Stimulated activated CD4-positive, alpha-beta T cell treated with anti-CD3 and anti-CD28 coated beads, Interleukin-4, amount 100 ng/mL, for 1 hour (primary cell): ENCODE measurements around the gene TXN2.
"Not testable (repeated sequence)": the region's sequence is repeated elsewhere in the genome, so short reads cannot be mapped to it uniquely, and the experiment has no call there.

Experiments used
- DNase-seq: peaks from one replicate; pipeline ENCODE4 v3.0.0-alpha.2; 2020

Gene TXN2

DNA sequence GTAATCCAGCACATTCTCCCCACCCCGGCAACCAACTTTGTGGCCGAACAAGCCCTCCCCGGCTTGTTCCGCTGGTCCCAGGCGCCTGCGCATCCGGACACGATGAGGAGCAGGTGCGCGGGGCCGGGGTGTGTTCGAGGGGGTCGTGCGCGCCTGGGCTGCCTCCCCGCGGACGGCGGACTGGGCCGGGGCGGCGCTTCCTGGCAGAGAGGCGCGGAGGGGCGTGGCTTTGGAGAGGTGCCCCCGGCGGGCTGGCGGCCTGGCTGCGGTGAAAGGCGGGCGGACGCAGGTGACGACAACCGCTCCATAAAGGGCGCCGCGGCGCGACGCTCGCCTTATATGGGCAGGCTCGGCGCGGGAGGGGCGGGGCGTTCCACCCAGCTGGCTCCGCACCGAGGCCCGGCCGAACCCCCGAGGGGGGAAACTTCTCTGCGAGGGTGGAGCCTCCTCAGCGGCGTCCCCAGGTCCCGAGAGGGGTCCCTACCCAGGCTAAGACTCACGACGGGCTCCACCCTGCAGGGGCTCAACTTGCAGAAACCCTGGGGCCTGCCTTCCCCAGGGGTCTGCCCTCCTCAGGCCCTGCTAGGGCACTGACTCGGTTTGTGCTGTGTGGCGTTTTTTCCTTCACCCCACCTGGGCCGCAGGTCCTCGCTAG is 26.4 kb downstream of the TXN2 start:
- peak; percentile 96 for DNase-seq

DNA sequence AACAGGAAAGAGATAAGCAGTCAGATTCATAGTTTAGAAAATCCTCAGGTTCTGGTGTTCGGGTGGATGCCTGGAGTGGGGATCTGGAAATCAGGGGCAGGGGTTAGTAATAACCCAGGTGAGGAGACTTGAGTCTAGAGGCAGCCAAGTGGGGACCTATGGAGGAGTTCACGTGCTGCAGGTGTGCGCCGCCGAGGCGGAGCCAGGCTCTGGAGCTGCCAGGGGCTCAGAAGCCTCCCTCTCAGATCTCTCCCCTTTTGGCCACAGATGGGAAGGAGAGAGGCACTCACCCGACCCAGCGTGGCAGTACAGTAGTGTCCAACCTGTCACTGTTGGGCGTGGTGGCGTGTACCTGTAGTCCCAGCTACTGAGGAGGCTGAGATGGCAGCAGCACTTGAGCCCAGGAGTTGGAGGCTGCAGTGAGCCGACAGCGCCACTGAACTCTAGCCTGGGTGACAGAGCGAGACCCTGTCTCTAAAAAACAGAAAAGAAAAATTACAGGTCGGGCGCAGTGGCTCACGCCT is 27.5 kb downstream of the TXN2 start:
- no peak for DNase-seq

DNA sequence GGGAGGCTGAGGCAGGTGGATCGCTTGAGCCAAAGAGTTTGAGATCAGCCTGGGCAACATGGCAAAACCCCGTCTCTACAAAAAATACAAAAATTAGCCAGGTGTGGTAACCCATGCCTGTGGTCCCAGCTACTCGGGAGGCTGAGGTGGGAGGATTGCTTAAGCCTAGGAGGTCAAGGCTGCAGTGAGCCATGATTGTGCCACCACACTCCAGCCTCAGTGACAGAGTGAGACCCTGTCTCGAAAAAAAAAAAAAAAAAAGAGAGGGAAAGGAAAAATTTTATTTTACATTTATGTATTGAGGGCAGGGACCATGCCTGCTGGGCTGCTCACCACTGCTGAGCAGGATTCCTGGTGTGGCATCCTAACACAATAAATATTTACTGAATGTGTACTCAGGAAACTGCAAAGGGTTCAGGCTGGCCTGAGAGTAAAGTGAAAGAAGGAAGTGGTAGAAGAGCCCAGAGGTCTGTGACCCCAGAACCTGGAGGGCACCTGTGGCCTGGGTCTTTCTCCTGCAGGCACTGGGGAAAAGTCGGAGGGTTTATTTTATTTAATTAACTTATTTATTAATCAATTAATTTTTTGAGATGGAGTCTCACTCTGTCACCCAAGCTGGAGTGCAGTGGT is 28.3 kb downstream of the TXN2 start:
- DNase-seq: not testable (repeated sequence)

DNA sequence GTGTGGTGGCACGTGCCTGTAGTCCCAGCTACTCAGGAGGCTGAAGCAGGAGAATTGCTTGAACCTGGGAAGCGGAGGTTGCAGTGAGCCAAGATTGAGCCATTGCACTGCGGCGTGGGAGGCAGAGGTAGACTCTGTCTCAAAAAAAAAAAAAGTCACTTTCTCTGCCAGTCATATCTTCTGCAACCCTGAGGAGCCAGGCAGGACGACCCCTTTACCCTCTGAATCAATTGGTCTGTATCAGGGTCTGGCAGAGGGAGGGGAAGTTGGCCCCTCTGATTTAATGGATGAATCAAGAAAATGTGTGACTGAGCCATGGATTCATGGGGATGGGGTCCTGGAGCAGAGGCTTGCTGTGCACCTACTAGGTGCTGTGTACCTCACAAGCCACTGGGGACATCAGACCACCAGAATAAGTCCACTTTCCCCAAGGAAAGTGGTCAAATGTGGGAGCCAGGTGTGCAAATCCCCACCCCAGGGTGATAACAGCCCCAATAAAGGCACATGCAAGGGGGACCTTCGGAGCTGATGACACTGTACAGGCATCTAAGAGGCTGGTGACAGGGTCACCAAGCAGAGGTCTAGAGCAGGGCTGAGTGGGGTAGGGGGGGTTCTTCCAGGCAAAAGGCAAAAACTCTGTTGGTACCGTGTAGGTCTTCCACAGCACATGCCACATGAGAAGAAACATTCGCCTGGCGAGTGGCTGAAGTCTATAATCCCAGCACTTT is 29.0 kb downstream of the TXN2 start:
- DNase-seq: peak; percentile 40

DNA sequence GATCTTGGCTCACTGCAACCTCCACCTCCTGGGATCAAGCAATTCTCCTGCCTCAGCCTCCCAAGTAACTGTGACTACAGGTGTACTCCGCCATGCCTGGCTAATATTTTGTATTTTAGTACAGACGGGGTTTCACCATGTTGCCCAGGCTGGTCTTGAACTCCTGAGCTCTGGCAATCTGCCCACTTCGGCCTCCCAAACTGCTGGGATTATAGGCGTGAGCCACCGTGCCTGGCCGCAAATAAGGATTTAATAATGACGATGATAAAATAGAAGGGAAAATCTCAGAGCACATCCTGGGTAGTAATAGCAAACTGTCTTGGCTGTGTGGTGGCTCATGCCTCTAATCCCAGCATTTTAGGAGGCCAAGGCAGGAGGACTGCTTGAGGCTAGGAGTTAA is 30.5 kb downstream of the TXN2 start:
- DNase-seq: not testable (repeated sequence)

DNA sequence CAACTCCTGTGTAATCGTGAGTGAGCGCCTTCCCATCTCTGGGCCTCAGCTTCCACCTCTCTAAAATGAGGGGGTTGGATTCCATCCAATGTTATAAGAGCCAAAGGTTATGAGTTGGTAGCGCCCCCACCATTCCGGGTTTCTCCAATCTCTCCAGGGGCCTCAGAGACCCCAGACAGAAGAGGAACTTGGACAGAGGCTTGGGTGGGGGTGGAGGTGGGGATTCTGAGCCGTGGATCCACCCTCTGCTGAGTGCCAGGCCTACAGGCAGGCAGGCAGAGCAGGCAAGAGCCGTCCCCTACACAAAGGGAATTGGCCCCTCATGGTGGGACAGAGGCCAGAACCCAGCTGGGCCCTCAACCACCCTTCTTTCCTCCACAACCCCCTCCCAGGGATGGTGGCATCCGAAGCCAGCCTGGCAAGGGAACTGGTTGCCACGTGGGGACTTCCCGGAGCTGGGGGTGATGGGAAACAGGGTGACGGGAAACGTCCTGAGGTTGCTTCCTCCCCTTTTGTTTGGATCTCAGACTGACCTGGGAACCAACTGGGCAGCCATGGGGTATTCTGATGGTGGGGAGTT is 31.8 kb downstream of the TXN2 start:
- no peak for DNase-seq

DNA sequence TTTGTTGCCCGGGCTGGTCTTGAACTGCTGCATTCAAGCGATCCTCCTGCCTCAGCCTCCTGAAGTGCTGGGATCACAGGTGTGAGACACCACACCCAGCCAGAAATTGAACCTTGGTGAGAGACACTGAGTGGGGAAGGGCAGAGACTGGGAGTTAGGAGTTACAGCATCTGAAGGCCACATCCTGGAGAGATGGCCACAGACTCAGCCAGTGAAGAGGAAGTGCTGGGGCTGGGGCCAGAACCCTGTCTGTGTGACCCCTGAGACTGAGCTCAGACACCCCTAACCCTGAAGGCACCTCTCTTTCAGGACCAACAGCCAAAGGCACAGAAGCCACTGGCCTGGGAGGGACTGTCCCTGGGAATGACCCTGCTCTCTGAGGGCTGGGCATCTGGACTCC is 33.8 kb downstream of the TXN2 start:
- DNase-seq: no peak

DNA sequence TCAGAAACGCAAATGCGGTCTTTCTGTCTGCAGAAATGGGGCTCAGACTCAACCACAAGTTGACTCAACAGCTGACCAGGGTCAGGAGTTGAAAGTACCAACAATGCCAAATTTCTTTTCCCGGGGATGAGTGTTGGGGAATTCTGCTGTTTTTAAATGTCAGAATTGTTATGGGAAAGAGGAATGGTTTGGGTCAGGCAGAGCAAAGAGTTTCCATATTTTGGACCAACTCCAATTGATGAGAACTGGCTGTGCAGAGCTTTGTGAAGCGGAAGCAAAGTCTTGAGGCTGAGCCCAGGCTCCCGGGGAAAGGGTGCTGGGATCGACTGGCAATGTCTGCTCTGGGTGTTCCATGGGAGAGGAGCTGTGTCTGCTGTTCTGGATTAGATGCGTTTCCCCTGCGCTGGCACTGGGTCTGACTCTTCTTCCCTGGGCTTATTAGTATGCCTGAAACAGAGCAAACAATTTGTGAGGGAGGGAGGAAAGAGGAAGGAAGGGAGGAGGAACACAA is 36.2 kb downstream of the TXN2 start:
- DNase-seq: no peak

DNA sequence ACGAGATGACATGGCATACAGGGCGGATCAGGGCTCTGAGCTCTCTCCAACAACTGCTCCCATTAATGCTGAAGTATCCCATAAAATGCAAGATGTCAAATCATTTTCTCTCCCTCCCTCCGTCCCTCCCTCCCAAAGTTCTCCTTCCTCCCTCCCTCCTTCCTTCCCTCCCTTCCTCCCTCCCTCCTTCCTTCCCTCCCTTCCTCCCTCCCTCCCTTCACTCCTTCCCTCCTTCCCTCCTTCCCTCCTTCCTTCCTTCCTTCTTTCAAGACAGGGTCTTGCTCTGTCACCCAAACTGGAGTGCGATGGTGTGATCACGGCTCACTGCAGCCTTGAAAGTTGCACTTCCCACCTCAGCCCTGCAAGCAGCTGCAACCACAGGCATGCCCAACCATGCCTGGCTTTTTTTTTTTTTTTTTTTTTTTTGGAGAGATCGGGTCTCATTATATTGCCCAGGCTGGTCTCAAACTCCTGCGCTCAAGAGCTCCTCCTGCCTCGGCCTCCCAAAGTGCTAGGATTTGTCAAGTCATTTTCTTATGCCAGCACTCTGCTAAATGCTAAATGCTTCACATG is 38.2 kb downstream of the TXN2 start:
- no peak for DNase-seq

DNA sequence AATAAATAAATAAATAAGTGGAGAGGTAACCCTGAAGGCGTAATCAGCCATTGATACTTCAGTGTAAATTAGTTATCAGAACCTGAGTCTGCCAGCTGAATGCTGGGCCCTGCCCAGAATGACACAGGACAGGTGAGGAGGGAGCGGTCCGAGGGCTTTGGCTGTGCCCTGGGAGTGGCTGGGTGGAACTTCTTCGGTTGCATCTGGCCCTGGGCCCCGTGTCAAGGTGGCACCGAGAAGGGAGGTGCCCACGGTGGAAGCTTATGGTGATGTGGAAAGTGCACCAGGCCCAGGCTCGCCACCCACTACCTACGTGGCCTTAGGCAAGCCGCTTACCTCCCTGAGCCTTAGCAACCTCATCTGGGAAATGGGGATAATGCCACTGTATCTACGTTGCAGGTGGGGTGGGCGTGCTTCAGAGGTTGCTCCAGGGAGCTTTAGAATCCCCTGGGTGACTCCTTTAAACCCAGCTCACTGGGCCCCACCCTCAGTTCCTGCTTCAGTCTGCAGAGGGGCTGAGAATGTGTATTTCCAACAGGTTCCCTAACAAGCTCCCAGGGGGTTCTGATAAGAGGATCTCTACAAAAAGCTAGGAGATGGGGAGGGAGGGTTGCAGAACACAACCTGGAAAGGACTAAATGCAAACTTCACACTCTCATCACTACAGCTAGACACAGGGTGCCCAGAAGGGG is 38.8 kb downstream of the TXN2 start:
- no peak for DNase-seq

DNA sequence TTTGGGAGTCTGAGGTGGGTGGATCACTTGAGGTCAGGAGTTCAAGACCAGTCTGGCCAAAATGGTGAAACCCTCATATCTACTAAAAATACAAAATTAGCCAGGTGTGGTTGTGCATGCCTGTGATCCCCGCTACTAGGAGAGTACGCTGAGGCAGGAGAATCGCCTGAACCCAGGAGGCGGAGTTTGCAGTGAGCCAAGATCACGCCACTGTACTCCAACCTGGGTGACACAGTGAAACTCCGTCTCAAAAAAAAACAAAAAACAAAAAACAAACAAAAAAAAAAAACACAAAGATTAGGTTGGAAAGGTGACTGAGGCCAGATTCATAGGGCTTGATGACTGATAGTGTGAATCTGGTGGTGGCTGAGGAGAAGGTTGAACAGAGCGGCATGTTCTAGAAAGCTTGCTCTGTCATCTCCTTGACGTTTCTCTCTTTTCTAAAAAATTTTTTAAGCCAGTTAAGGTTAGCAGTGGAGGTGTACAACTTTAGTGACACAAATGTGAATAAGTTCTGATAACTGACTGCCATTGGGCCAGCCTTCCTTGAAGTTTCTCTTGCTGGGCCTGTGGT is 40.9 kb downstream of the TXN2 start:
- DNase-seq: no peak

DNA sequence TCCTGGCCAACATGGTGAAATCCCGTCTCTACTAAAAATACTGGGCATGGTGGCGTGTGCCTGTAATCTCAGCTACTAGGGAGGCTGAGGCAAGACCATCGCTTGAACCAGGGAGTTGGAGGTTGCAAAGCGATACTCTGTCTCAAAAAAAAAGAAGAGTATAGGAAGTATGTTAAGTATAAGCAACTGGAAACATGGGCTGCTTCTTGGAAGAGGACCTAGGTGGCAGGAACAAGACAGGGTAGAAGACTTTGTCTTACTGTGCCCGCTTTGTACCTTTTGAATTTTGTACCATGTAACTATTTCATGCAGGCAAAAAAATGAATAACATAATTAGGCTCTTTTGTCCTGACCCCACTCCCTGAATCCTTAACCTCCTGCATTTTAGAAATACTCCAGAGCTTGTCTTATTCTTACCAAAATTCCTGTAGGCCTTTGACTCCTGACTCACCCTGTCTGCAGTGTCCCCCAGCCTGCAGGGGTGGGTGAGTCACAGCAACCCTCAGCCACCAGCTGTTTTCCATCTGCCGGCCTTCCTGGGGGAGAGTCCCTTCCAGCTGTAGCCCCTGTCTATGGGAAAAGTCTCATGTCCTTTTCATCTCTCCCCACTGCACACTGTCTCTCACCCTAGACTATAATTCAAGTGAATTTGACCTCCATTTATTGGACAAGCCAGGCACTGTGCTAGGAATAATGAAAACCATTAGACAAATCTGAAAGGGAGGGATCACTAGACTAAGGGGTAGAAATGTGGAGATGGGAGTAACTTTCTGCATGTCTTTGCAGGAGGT is 41.8 kb downstream of the TXN2 start:
- DNase-seq: no peak

DNA sequence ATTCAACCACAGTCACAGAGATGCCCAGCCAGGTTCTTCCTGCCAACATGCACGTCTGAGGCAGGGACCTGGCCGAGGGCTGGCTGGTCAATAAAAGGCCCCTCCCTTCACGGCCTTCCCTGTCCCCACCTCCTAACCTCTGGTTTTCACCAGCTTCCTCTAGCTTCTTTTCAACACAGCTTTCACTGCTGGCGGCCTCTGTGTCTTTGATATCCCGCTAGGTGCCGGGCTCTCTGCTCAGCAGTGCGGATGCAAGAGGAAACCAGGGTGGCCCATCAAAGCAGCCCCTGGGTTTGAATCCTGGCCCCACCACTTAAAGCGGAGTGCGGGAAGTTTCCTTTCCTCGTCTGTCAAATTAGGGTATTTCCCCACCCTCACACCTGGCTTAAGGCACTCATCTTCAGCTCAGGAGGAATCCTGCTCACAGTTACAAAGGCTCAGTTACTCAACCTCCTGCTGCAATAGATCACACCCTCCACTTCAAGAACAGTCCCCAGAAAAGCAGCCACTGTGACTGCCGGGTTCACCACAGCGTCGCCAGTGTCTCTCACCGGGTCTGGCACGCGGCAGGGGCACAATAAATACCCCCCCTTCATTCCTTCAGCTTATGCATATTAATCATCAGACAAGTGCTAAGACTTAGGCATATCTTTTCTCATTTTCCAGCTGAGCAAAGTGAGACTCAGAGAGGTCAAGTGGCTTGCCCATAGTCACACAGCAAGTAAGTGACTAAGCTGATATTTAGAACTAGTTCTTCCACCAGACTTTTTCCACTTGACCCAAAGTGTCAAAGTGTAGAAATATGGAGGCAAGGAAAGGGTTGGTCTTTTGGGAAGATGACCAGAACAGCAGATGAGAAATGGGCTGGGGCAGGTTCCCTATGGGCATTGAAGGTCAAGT is 45.7 kb downstream of the TXN2 start:
- peak; percentile 58 for DNase-seq

DNA sequence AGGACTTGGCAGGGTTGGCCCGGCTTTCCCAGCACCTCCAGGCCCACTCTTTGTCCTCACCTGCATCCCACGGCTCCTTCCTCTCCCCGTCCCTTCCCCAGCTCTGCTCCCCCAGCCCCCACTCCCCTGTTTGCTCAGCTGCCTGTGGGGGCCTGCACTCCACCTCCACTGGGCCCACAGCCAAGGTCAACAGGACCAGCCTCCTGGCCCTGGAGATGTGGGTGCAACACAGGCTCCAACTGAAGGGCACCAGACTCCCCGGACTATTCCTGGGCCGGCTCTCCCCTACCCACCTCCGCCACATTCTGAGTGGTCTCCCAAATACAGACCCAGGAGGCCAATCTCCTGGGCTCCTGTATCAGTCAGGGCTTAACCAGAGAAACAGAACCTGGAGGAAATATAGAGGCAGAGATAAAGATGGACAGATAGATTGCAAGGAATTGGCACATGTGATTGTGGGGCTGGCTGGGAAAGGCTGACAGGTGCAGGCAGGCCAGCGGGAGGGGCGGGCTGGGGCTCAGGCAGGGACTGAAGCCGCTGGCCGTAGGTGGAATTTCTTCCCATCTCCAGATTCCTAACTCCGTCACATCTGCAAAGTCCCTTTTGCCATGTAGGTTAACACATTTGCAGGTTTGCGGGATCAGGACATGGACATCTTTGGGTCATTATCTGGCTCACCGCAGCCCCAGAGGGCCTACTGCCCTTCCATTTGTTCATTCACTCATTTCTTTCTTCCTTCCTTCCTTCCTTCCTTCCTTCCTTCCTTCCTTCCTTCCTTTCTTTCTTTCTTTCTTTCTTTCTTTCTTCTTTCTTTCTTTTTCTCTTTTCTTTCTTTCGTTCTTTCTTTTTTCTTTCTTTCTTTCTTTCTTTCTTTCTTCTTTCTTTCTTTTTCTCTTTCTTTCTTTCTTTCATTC is 47.9 kb downstream of the TXN2 start:
- DNase-seq: no peak

DNA sequence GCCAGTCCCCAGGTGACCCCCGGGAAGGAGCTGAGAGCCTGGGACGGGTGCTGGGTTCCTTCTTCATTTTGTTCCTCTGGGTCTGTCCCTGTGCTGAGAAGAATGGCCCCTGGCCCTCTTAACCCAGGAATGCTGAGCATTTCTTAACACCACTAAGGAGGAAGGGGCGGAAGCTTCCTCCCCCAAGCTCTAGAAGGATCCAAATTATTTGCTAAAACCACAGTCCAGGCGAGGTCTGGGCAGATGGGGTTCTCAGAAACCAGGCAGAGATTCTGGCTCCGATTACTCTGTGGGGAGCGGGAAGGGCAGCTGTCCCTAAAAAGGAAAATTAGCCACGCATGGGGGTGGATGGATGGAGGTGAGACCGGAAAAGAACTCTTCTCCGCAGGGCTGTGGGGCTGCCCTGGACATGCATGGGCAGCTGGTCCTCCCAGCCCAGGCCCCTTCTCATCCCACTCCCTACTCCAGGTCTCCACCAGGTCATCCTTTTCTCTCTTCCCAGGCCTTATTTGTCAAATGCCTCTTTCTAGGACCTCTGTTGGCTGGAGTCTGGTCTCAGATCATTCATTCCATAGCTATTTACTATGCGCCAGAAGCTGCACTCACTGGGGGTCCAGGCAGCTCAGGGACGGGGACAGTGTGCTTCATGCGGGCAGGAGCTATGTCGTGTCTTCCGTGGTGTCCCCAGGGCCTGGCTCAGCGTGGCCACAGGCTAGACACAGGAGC is 48.7 kb downstream of the TXN2 start:
- no peak for DNase-seq

DNA sequence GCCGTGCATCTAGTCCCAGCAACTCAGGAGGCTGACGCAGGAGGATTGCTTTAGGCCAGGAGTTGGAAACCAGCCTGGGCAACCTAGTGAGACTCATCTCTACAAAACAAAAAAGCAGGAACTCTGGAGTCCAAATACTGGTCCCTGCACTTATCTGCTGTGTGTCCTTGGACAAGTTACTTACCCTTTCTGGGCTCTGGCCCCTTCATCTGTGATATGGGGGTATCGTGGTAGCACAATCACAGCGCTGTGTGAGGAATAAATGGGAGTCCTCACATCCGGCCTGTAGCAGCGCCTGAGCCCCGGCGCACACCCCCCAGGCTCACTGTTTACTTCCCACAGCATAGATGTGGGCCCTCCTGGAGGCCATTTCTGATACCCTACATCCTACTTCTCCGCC is 49.5 kb downstream of the TXN2 start:
- DNase-seq: no peak

DNA sequence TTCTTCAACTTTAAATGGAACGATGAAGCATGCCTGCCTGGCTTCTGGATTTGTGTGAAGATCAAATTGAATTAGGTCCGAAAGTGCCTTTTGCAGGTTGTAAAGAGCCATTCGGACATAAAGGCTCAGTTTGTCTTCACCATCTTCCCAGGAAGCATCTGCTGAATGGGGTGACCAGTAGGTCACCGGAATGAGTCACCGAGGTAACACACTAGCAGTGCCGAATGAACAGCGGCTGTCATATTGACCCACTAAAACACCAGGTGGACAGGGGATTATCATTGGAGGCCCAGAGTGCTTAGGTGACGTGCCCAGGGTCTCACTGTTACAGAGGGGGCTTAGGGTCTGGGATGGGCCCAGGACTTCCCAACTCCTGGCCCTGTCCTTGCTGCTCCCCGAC is 50.6 kb downstream of the TXN2 start:
- no peak for DNase-seq

DNA sequence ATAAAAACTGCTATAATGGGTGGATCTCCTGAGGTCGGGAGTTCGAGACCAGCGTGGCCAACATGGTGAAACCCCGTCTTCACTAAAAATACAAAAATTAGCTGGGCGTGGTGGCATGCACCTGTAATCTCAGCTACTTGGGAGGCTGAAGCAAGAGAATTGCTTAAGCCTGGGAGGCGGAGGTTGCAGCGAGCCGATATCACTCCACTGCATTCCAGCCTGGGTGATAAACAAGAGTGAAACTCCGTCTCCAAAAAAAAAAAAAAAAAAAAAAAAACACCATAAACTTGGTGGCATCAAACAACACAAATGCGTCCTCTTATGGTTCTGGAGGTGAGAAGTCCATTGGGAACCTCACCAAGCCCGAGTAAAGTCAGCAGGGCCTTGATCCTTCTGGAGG is 53.5 kb downstream of the TXN2 start:
- DNase-seq: not testable (repeated sequence)
